Lung (tissue), 12 donors: ENCODE data around the gene FYB2. TPM values are rescaled to one million over a fixed set of nuclear protein-coding genes. Genes with fewer than 3 reads are reported as not detected.

Experiments used
- ATAC-seq: fragments of 200-7000 bp; cut with Tn5 transposase; one replicate; pipeline ENCODE4 v1.9.1; 2020; ENCODE audit warnings: moderate number of reproducible peaks; ENCODE audit not compliant: insufficient read depth, low FRiP score
- DNase-seq, 3 donors: peaks; one replicate each; pipeline ENCODE4 v3.0.0-alpha.2; 2013 to 2017
- H3K27ac ChIP-seq, 2 donors: one replicate each; pipeline ENCODE4 v1.5.1; 2013; ENCODE audit warnings: mild to moderate bottlenecking in 2 of 2, moderate library complexity in 2 of 2, control low read depth in 1 of 2, inconsistent platforms in 1 of 2, low read depth in 1 of 2, low read length in 1 of 2
- H3K27me3 ChIP-seq, 3 donors: one replicate each; pipeline ENCODE4 v1.5.1; 2013; ENCODE audit warnings: low read length in 2 of 3; ENCODE audit not compliant: control insufficient read depth in 3 of 3, insufficient read depth in 3 of 3
- H3K36me3 ChIP-seq, 4 donors: one replicate each; pipeline ENCODE4 v1.5.1; 2013; ENCODE audit warnings: low read length in 4 of 4, mild to moderate bottlenecking in 1 of 4, moderate library complexity in 1 of 4; ENCODE audit not compliant: control insufficient read depth in 4 of 4, insufficient read depth in 4 of 4
- H3K4me1 ChIP-seq, 5 donors: one replicate each; pipeline ENCODE4 v1.5.1; 2013; ENCODE audit warnings: low read length in 5 of 5, mild to moderate bottlenecking in 2 of 5, moderate library complexity in 1 of 5; ENCODE audit not compliant: control insufficient read depth in 5 of 5, insufficient read depth in 5 of 5
- H3K4me3 ChIP-seq: one replicate; pipeline ENCODE4 v1.5.1; 2013; ENCODE audit warnings: mild to moderate bottlenecking, control low read depth, moderate library complexity
- H3K9ac ChIP-seq, 2 donors: one replicate each; pipeline ENCODE4 v1.5.1; 2013; ENCODE audit warnings: low read length in 2 of 2, control low read depth in 1 of 2; ENCODE audit not compliant: insufficient read depth in 1 of 2
- H3K9me3 ChIP-seq, 4 donors: one replicate each; pipeline ENCODE4 v1.5.1; 2013; ENCODE audit warnings: low read length in 3 of 4, mild to moderate bottlenecking in 1 of 4, moderate library complexity in 1 of 4; ENCODE audit not compliant: control insufficient read depth in 4 of 4, insufficient read depth in 3 of 4
- WGBS, 2 donors: extraction: QIAGEN DNeasy Blood & Tissue Kit; methylation state at CpG; one replicate each; pipeline ENCODE4 v1.1.7; 2013; 5-methylcytosine and 5-hydroxymethylcytosine counted together
- polyA plus RNA-seq, 2 donors: library from polyadenylated mRNA; stranded (reverse); fragments of 200-250 nt; gene quantifications; one replicate each; pipeline ENCODE4 v1.2.1, GENCODE V29; 2013
- total RNA-seq, 2 donors: library from RNA; depleted of rRNA in 1 of 2; stranded (reverse); fragments of >200 nt in 1 of 2; gene quantifications; one replicate each; pipeline ENCODE4 v1.2.1, GENCODE V29; 2014 to 2021
- TF ChIP-seq, protein P1 (sequence below): IDR thresholded peaks from 2 replicates; pipeline ENCODE4 v1.5.1; 2012; ENCODE audit warnings: mild to moderate bottlenecking; ENCODE audit errors: control extremely low read depth, extremely low read depth
- donor health status: control.
- donor health status: control.
- donor health status: Bipolar disorder and iron deficiency.
- donor health status: healthy.
- donor health status: DM: yes; HTN: yes; CAD: no.

Gene FYB2
- total and polyA plus RNA-seq, 4 donors, result 0.57 to 8.6 (median 3.0) TPM

DNA sequence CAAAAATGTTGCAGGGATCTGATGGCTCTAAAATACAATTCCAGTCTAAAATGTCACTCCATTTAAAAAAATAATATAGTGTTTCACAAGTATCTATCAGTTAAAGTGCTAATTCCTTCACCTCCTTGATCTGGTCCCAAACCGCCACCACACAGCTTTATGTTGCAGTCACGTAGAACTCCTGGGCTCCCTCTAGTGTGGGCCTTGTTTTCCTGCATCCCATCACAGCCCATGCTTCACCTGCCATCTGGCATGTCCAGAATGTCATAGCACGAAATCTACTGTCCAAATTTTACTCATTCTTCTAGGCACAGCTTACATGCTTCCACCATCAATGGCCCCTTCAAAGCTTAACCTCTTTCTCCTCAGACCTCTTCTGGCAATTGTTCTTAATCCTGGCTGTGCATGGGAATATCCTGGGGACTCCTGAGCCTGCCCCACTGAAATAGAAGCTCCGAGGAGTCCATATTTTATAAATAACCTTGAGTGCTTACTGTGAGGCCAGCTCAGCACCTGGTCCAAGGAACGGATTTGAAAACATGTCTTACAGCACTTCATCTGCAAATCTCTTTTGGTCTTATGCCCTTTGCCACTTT lies 15.5 kb downstream of the FYB2 start:
- Histone ChIP-seq H3K4me1 (peaks cover 0 to 2% (median 0%) of the 10 kb centered on the region in 5 donors), H3K4me3 (no peak overlapping the region), H3K27ac (no peak overlapping the region), H3K9me3 (no peaks in the 10 kb centered on the region), H3K9ac (no peak overlapping the region), H3K36me3 (no peaks in the 10 kb centered on the region), H3K27me3 (no peaks in the 10 kb centered on the region)
- TF ChIP-seq, protein P1, sequence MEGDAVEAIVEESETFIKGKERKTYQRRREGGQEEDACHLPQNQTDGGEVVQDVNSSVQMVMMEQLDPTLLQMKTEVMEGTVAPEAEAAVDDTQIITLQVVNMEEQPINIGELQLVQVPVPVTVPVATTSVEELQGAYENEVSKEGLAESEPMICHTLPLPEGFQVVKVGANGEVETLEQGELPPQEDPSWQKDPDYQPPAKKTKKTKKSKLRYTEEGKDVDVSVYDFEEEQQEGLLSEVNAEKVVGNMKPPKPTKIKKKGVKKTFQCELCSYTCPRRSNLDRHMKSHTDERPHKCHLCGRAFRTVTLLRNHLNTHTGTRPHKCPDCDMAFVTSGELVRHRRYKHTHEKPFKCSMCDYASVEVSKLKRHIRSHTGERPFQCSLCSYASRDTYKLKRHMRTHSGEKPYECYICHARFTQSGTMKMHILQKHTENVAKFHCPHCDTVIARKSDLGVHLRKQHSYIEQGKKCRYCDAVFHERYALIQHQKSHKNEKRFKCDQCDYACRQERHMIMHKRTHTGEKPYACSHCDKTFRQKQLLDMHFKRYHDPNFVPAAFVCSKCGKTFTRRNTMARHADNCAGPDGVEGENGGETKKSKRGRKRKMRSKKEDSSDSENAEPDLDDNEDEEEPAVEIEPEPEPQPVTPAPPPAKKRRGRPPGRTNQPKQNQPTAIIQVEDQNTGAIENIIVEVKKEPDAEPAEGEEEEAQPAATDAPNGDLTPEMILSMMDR, result no peak
- ATAC-seq (no peak), DNase-seq (peak in 1 of 3 donors; percentile 27)
- WGBS, 2 donors, result 61 to 66% methylated on average over 5 of the region's 5 CpGs

DNA sequence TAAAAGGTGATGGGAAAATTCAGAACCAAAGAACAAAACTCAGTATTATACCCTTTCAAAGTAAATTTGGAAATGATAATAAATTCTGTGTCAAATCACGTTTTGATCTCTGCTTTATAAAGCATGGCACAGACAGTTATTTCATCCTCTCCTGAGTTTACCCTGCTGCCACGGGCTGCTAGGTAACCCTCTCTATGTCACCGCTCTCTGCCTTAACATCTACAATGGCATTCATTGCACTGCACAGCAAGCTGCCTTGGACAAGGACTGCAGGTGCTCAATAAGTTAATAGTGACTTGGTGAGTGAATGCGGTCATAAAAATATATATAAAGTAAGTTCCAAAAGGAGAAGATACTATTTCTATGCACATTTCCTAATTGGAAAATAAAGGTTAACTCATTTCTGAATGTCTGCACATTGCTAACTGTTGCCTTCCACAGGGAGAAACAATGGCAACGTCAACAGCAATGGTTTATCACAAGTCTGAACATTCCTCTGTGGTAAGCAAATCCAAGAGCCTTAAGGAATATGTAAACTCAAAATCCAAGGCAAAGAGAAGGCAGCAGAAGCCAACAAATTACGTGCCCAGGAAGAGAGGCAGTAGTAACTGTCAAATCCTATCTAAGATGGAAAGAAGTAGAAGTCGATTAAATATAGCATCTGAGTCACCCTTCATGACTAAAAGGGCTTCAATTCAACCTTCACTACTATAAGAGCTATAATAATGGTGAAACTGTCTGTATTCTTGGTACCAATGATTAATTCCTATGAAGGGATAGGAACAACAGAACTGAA lies 19.4 kb downstream of the FYB2 start:
- H3K27me3 ChIP-seq, result no peaks in the 10 kb centered on the region
- 73 to 84% methylated on average over 7 of the region's 7 CpGs for WGBS, 2 donors
- H3K27ac ChIP-seq, result peak overlapping the region in 1 of 2 donors; percentile 80
- H3K9me3 ChIP-seq, result no peaks in the 10 kb centered on the region
- TF ChIP-seq, protein P1, result no peak
- DNase-seq, result peak in 2 of 3 donors; percentile 52 to 57
- no peak overlapping the region for H3K4me3 ChIP-seq
- no peaks in the 10 kb centered on the region for H3K36me3 ChIP-seq
- H3K4me1 ChIP-seq, result peaks cover 0 to 7% (median 0%) of the 10 kb centered on the region in 5 donors
- ATAC-seq, result no peak
- H3K9ac ChIP-seq, result no peak overlapping the region

DNA sequence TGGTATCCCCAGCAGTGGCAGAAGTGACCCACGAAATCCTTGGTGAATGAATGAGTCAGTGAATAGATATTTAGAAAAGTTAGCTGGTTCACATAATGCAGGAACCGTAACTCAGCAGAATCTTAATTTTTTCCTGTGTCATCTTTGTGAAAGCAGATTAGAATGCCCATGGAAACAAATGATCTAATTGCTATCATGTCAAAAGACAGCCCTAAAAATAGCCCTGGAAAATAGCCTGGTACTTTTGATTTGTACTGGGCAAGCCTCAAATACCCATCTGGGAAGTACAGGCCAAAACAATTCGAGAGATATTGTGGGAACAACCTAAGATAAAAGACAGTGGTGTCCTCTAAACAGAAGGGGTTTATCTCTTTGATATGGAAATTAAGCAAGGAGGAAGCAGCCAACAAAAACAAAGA lies 21.1 kb downstream of the FYB2 start:
- Histone ChIP-seq H3K4me1 (peaks cover 0 to 7% (median 0%) of the 10 kb centered on the region in 5 donors), H3K27ac (peak overlapping the region in 1 of 2 donors; percentile 86), H3K9me3 (no peaks in the 10 kb centered on the region), H3K36me3 (no peaks in the 10 kb centered on the region), H3K4me3 (no peak overlapping the region), H3K9ac (no peak overlapping the region), H3K27me3 (no peaks in the 10 kb centered on the region)
- no peak for DNase-seq
- TF ChIP-seq, protein P1, result no peak
- ATAC-seq, result peak; percentile 25
- WGBS, 2 donors, result 45 to 48% methylated on average over 3 of the region's 3 CpGs
